ENCODE data around the gene USP19. TPM values are rescaled to one million over a fixed set of nuclear protein-coding genes. Genes with fewer than 3 reads are reported as not detected.

Gene USP19
- total RNA-seq, 1 experiment from 2014 or later: 46.5 TPM

GRCh38 chr3:49100046-49100615, 20.5 kb downstream of the USP19 start:
- no peak for DNase-seq (ENCODE audit: low read depth)

GRCh38 chr3:49098910-49099630, 21.6 kb downstream of the USP19 start:
- DNase-seq (ENCODE audit: low read depth): no peak

GRCh38 chr3:49098429-49098828, 22.2 kb downstream of the USP19 start:
- peak; percentile 39 for DNase-seq (ENCODE audit: low read depth)

GRCh38 chr3:49093853-49094767, 26.5 kb downstream of the USP19 start, which contains the start of gene QRICH1:
TSS of gene QRICH1 (minus strand) at chr3:49094071. CDS start at chr3:49077017, 17,054 bp downstream.
- DNase-seq (ENCODE audit: low read depth): peak; percentile 95

GRCh38 chr3:49092938-49093852, 27.4 kb downstream of the USP19 start:
- peak; percentile 75 for DNase-seq (ENCODE audit: low read depth)

GRCh38 chr3:49081429-49081828, 39.2 kb downstream of the USP19 start:
- no peak for DNase-seq (ENCODE audit: low read depth)

- DNase-seq (ENCODE audit: low read depth): no peak
Observed at GRCh38 chr3:49079270-49079669, 41.4 kb downstream of the USP19 start.

GRCh38 chr3:49076646-49077045, 44.0 kb downstream of the USP19 start:
- no peak for DNase-seq (ENCODE audit: low read depth)

GRCh38 chr3:49076116-49076515, 44.5 kb downstream of the USP19 start:
- no peak for DNase-seq (ENCODE audit: low read depth)

Other genes with a start within 250 kb of the USP19 start
- 17.6 and 20.5 TPM in 2 replicates for gene SLC25A20, start 221.9 kb downstream of the USP19 start, total RNA-seq (2014; rRNA removed; shearing (Covaris generic))
- gene ARIH2, start 202.0 kb downstream of the USP19 start, total RNA-seq (2014; rRNA removed; shearing (Covaris generic)): 84.5 and 112 TPM in 2 replicates
- gene P4HTM, start 130.6 kb downstream of the USP19 start, total RNA-seq (2014; rRNA removed; shearing (Covaris generic)): 11.1 and 23.2 TPM in 2 replicates
- 32.6 and 33.3 TPM in 2 replicates for gene WDR6, start 113.4 kb downstream of the USP19 start, total RNA-seq (2014; rRNA removed; shearing (Covaris generic))
- 36.2 and 47.6 TPM in 2 replicates for gene DALRD3, start 102.2 kb downstream of the USP19 start, total RNA-seq (2014; rRNA removed; shearing (Covaris generic))
- gene NDUFAF3, start 98.7 kb downstream of the USP19 start, total RNA-seq (2014; rRNA removed; shearing (Covaris generic)): 60.1 and 65.4 TPM in 2 replicates
- 180 and 202 TPM in 2 replicates for gene IMPDH2, start 91.4 kb downstream of the USP19 start, total RNA-seq (2014; rRNA removed; shearing (Covaris generic))
- 42.9 and 51.8 TPM in 2 replicates for gene QRICH1, start 26.8 kb downstream of the USP19 start, total RNA-seq (2014; rRNA removed; shearing (Covaris generic))
- 129 and 160 TPM in 2 replicates for gene QARS1, start 16.1 kb downstream of the USP19 start, total RNA-seq (2014; rRNA removed; shearing (Covaris generic))
- 30.2 and 40.1 TPM in 2 replicates for gene LAMB2, start 12.2 kb upstream of the USP19 start, total RNA-seq (2014; rRNA removed; shearing (Covaris generic))
- gene CCDC71, start 45.5 kb upstream of the USP19 start, total RNA-seq (2014; rRNA removed; shearing (Covaris generic)): 18.6 and 21.2 TPM in 2 replicates
- 2.1 and 3.2 TPM in 2 replicates for gene KLHDC8B, start 50.8 kb upstream of the USP19 start, total RNA-seq (2014; rRNA removed; shearing (Covaris generic))
- gene C3orf62, start 156.4 kb upstream of the USP19 start, total RNA-seq (2014; rRNA removed; shearing (Covaris generic)): 0.74 and 0.86 TPM in 2 replicates
- gene USP4, start 219.2 kb upstream of the USP19 start, total RNA-seq (2014; rRNA removed; shearing (Covaris generic)): 8.9 and 10.2 TPM in 2 replicates
- gene GPX1, start 237.5 kb upstream of the USP19 start, total RNA-seq (2014; rRNA removed; shearing (Covaris generic)): 240 and 299 TPM in 2 replicates